ENCODE measurements around the gene DIP2C.
A peak's percentile ranks its signal among the peaks of the same experiment; 100 is the strongest.
"Not testable (repeated sequence)": the region's sequence is repeated elsewhere in the genome, so short reads cannot be mapped to it uniquely, and the experiment has no call there.

Gene DIP2C

GRCh38 chr10:266974-267425, 422.5 kb downstream of the DIP2C start:
- peak; percentile 18 for DNase-seq (ENCODE audit: low spot score)

- not testable (repeated sequence) for DNase-seq (ENCODE audit: low spot score)
Observed at GRCh38 chr10:265816-266588, 423.5 kb downstream of the DIP2C start.

GRCh38 chr10:265074-265440, 424.4 kb downstream of the DIP2C start:
- not testable (repeated sequence) for DNase-seq (ENCODE audit: low spot score)

DNA sequence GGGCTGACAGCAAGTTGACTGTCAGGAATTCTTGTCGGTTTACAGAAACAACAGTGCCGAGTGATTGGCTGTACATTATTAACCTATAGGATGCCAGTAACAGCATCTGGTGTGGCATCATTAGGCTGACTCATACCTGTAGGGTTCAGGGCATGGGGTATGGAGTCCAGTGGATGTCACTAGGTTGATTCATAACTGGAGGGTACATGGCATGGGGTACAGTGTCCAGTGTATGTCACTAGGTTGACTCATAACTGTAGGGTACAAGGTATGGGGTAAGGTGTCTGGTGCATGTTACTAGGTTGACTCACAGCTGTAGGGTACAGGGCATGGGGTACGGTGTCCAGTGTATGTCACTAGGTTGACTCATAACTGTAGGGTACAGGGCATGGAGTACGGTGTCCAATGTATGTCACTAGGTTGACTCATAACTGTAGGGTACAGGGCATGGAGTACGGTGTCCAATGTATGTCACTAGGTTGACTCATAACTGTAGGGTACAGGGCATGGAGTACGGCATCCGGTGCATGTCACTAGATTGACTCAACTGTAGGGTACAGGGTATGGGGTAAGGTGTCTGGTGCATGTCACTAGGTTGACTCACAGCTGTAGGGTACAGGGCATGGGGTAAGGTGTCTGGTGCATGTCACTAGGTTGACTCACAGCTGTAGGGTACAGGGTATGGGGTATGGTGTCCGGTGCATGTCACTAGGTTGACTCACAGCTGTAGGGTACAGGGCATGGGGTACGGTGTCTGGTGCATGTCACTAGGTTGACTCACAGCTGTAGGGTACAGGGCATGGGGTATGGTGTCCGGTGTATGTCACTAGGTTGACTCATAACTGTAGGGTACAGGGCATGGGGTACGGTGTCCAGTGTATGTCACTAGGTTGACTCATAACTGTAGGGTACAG, 425.1 kb downstream of the DIP2C start:
- not testable (repeated sequence) for DNase-seq (ENCODE audit: low spot score)

DNA sequence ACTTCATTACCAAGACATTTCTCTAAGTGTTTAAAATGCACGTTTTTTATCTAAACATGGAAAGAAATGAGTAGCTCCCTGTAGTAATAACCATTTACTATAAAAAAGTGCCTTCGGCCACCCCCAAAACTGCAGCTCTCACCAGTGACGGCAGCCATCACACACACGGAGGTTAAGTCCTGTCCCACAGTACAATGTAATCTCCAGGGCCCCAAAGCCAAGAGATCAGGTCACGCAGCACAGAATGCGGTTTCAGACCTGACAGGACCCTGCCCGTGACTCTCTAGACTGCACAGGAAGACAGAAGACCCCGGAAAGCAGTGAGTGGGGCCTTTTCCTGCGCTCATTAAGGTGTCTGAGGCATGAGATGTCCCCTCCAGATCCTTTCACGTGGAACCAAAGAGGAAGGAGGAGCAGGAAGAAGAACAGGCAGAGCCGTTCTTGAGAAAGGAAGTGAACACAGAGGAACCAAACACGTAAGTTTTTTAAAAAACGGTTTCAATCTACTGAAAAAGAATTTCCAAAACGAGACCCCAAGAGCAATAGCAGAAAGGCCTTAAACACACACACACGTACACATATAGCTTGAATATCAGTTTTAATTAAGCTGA, 428.5 kb downstream of the DIP2C start:
- no peak for DNase-seq (ENCODE audit: low spot score)

GRCh38 chr10:251982-252582, 437.4 kb downstream of the DIP2C start:
- DNase-seq (ENCODE audit: low spot score) = no peak

DNA sequence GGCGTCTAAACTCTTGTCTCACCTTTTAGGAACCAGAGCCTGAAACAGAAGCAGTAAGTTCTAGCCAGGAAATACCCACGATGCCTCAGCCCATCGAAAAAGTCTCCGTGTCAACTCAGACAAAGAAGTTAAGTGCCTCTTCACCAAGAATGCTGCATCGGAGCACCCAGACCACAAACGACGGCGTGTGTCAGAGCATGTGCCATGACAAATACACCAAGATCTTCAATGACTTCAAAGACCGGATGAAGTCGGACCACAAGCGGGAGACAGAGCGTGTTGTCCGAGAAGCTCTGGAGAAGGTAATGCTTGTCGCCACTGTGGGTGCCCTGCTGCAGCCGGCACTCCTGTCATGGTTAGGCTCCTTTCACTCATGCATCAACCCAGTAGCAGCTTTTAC, 441.2 kb downstream of the DIP2C start:
- DNase-seq (ENCODE audit: low spot score) = no peak

DNA sequence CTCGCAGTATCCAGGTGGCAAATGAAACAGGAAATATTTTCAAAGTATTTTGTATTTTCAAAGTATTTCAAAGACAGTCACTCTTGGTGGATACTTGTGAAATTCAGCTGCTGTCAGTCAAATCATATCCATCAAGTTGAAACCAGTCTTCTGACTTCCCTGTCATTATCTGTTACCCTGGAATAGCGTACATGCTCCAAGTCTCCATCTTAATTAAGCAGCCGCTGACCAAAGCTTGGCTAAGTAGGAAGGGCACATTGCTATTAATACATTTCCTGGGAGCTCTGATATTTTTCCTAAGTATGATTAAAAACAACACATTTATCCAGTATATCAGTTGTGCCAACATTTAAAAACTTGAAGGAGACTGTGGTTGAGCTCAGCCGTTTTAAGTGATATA, 442.0 kb downstream of the DIP2C start:
- no peak for DNase-seq (ENCODE audit: low spot score)

GRCh38 chr10:246431-246830, 443.0 kb downstream of the DIP2C start:
- no peak for DNase-seq (ENCODE audit: low spot score)

GRCh38 chr10:244227-244626, 445.2 kb downstream of the DIP2C start:
- no peak for DNase-seq (ENCODE audit: low spot score)

DNA sequence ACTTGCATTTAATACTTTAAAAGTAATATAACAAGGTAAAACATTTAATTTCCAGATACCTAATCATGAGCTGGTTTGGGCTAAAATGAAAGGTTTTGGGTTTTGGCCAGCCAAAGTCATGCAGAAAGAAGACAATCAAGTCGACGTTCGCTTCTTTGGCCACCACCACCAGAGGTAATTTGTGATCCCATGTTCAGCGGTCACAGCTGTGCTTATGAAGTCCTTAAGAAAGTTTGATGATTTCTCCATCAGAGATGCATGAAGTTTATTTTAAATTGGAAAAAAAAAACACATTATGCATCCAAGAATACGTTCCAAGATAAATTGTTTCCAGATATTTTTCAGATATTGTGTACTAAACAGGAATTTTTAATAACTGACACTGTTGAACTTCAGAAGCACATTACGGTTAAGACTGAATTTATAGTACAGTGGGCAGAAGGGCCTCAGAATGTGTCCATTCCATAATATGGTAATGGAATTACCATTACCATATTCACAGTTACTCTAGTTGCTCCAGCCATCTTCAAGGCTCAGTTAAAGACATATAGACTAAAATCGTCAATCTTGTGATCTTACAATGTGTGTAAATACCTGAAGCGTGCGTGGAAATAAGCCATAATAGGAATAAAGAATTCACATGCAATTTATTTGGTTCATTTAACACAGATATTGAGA, 447.4 kb downstream of the DIP2C start:
- no peak for DNase-seq (ENCODE audit: low spot score)

- DNase-seq (ENCODE audit: low spot score) = no peak
Observed at GRCh38 chr10:241451-241850, 448.0 kb downstream of the DIP2C start.

DNA sequence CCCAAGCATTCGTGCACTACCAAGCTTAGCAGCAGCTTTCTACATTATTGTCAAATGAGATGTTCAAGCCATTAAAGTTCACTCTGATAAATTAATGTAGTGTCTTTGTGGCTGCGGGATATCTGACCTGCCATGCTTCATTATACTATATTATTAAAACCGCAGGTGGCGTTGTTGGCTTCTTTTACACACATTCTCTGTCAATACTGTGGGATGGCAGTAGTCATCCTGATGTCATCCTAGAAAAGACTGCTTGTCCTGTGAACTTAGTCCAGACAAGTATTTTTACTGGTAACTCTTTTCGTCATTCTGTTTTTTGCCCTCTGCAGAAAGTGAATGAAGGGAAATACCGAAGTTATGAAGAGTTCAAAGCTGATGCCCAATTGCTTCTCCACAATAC, 450.4 kb downstream of the DIP2C start:
- no peak for DNase-seq (ENCODE audit: low spot score)

- no peak for DNase-seq (ENCODE audit: low spot score)
Observed at GRCh38 chr10:235915-236314, 453.6 kb downstream of the DIP2C start.

- no peak for DNase-seq (ENCODE audit: low spot score)
Observed at GRCh38 chr10:234708-235406, 454.6 kb downstream of the DIP2C start.

DNA sequence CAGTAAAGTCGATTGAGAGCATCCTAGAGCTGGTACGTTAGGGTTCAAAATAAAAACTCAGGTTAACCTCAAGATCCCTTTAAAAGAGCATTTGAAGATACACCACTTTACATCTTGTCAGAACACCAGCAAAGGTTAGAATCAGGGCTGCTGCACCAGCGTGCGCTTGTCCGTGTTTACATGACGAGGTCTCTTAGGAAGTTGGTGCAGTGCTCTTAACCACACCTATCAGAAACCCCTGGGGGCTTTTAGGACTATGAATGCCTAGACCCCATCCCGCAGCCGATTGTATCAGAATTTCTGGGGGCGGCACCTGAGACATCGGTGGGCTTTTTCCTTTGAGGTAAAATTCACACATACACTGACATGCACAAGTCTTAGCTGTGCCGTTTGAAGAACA, 456.6 kb downstream of the DIP2C start:
- no peak for DNase-seq (ENCODE audit: low spot score)

- no peak for DNase-seq (ENCODE audit: low spot score)
Observed at GRCh38 chr10:232061-232460, 457.4 kb downstream of the DIP2C start.

GRCh38 chr10:230758-231157, 458.7 kb downstream of the DIP2C start:
- DNase-seq (ENCODE audit: low spot score) = no peak

GRCh38 chr10:228366-228765, 461.1 kb downstream of the DIP2C start:
- DNase-seq (ENCODE audit: low spot score) = no peak

GRCh38 chr10:227014-227413, 462.5 kb downstream of the DIP2C start:
- no peak for DNase-seq (ENCODE audit: low spot score)

- no peak for DNase-seq (ENCODE audit: low spot score)
Observed at GRCh38 chr10:226018-226417, 463.4 kb downstream of the DIP2C start.
